Glutamatergic neuron (in vitro differentiated cells): ENCODE results near the gene AARS2. TPM values are rescaled to one million over a fixed set of nuclear protein-coding genes. Genes with fewer than 3 reads are reported as not detected.
"Not testable (repeated sequence)": the region's sequence is repeated elsewhere in the genome, so short reads cannot be mapped to it uniquely, and the experiment has no call there.

Experiments
- DNase-seq: peaks from one replicate; pipeline ENCODE4 v3.0.0; 2022
- H3K27ac Mint-ChIP-seq: one replicate; pipeline ENCODE4 v1.8.0; 2020; ENCODE audit warnings: mild to moderate bottlenecking, mixed read lengths, inconsistent platforms; ENCODE audit not compliant: unreplicated experiment
- H3K27me3 Mint-ChIP-seq: one replicate; pipeline ENCODE4 v1.8.0; 2020; ENCODE audit warnings: mild to moderate bottlenecking, moderate library complexity, mixed read lengths, inconsistent platforms; ENCODE audit not compliant: unreplicated experiment
- H3K36me3 Mint-ChIP-seq: one replicate; pipeline ENCODE4 v1.8.0; 2020; ENCODE audit warnings: mild to moderate bottlenecking, mixed read lengths, inconsistent platforms; ENCODE audit not compliant: unreplicated experiment
- H3K4me1 Mint-ChIP-seq: one replicate; pipeline ENCODE4 v1.8.0; 2020; ENCODE audit warnings: mild to moderate bottlenecking, low read depth, mixed read lengths, inconsistent platforms; ENCODE audit not compliant: unreplicated experiment
- H3K4me3 Mint-ChIP-seq: one replicate; pipeline ENCODE4 v1.8.0; 2020; ENCODE audit warnings: mild to moderate bottlenecking, mixed read lengths, inconsistent platforms; ENCODE audit not compliant: unreplicated experiment
- H3K9me3 Mint-ChIP-seq: one replicate; pipeline ENCODE4 v1.8.0; 2020; ENCODE audit warnings: mild to moderate bottlenecking, moderate library complexity, mixed read lengths, inconsistent platforms; ENCODE audit not compliant: unreplicated experiment
- CTCF ChIP-seq: fragments of 200-600 bp; sonication (generic); IDR thresholded peaks from one replicate; pipeline ENCODE4 v1.5.0; 2021; ENCODE audit not compliant: partially characterized antibody, unreplicated experiment
- total RNA-seq: library from RNA; stranded (reverse); fragmentation: NEBNext Ultra II Directional; extraction: Animal tissue kit (Norgen Biotek cat#: 25700); gene quantifications from one replicate; pipeline ENCODE4 v1.2.1, GENCODE V29; 2021; ENCODE audit not compliant: unreplicated experiment

The AARS2 gene
- total RNA-seq, 1 donor from 2014 or later: 41.7 TPM

GRCh38 chr6:44316481-44316880 lies 3.3 kb upstream of the AARS2 start:
- H3K27ac Mint-ChIP-seq: peak overlapping the region; percentile 50
- no peak for TF ChIP-seq CTCF
- H3K9me3 Mint-ChIP-seq: peaks cover 15% of the 10 kb centered on the region
- peaks cover 33% of the 10 kb centered on the region for H3K4me1 Mint-ChIP-seq
- peaks cover 1% of the 10 kb centered on the region for H3K27me3 Mint-ChIP-seq
- H3K4me3 Mint-ChIP-seq: peak overlapping the region; percentile 25
- DNase-seq: no peak
- H3K36me3 Mint-ChIP-seq: no peaks in the 10 kb centered on the region

- DNase-seq: no peak
- Mint-ChIP-seq H3K4me3 (no peak overlapping the region), H3K27me3 (peaks cover 1% of the 10 kb centered on the region), H3K4me1 (peaks cover 33% of the 10 kb centered on the region), H3K36me3 (no peaks in the 10 kb centered on the region), H3K9me3 (peaks cover 15% of the 10 kb centered on the region), H3K27ac (peak overlapping the region; percentile 15)
- TF ChIP-seq CTCF: no peak
These were observed 2.8 kb upstream of the AARS2 start for GRCh38 chr6:44315951-44316350.

GRCh38 chr6:44315516-44315915 lies 2.4 kb upstream of the AARS2 start:
- DNase-seq: no peak
- Mint-ChIP-seq H3K36me3 (no peaks in the 10 kb centered on the region), H3K4me1 (peaks cover 33% of the 10 kb centered on the region), H3K27me3 (peaks cover 1% of the 10 kb centered on the region), H3K4me3 (no peak overlapping the region), H3K9me3 (peaks cover 15% of the 10 kb centered on the region), H3K27ac (no peak overlapping the region)
- no peak for TF ChIP-seq CTCF

- not testable (repeated sequence) for DNase-seq, H3K27me3 Mint-ChIP-seq
- H3K9me3 Mint-ChIP-seq: peaks cover 14% of the 10 kb centered on the region
These were observed 1.5 kb upstream of the AARS2 start for GRCh38 chr6:44314657-44315056.

GRCh38 chr6:44311767-44312166 lies 1.4 kb downstream of the AARS2 start:
- Mint-ChIP-seq H3K27ac (peak overlapping the region; percentile 92), H3K9me3 (peaks cover 8% of the 10 kb centered on the region), H3K4me3 (peak overlapping the region; percentile 96), H3K27me3 (peaks cover 3% of the 10 kb centered on the region), H3K4me1 (peaks cover 25% of the 10 kb centered on the region), H3K36me3 (peaks cover 7% of the 10 kb centered on the region)
- DNase-seq: no peak
- no peak for TF ChIP-seq CTCF

More at GRCh38 chr6:44314657-44315056, 1.5 kb upstream of the AARS2 start:
- H3K27ac Mint-ChIP-seq: peak overlapping the region; percentile 45
- H3K36me3 Mint-ChIP-seq, H3K4me3 Mint-ChIP-seq: not testable (repeated sequence)
- H3K4me1 Mint-ChIP-seq: peaks cover 35% of the 10 kb centered on the region
